Right lobe of liver (tissue), 6 donors: Measurements from ENCODE around the gene STX2. TPM values are rescaled to one million over a fixed set of nuclear protein-coding genes. Genes with fewer than 3 reads are reported as not detected.

ENCODE experiments used
- ATAC-seq, 4 donors: fragments of 200-7000 bp; cut with Tn5 transposase; one replicate each; pipeline ENCODE4 v1.9.1; 2020; ENCODE audit warnings: mild to moderate bottlenecking in 4 of 4, moderate library complexity in 4 of 4
- DNase-seq, 3 donors: peaks; one replicate each; pipeline ENCODE4 v3.0.0-alpha.2; 2020
- H3K27ac ChIP-seq, 3 donors: fragments of 200-600 bp; one replicate each; pipeline ENCODE4 v1.8.0; 2022
- H3K27me3 ChIP-seq, 2 donors: fragments of 200-600 bp; one replicate each; pipeline ENCODE4 v1.8.0; 2022
- H3K36me3 ChIP-seq, 4 donors: fragments of 200-600 bp; sonication (generic) in 1 of 4; one replicate each; pipeline versions ENCODE4 v1.5.1 to v1.8.0; 2017 to 2022; ENCODE audit warnings: control low read depth in 1 of 4
- H3K4me1 ChIP-seq, 4 donors: fragments of 200-600 bp; sonication (generic) in 1 of 4; one replicate each; pipeline versions ENCODE4 v1.5.1 to v1.8.0; 2017 to 2022; ENCODE audit warnings: control low read depth in 1 of 4
- H3K4me3 ChIP-seq, 3 donors: fragments of 200-600 bp; one replicate each; pipeline ENCODE4 v1.8.0; 2022
- H3K9me3 ChIP-seq, 4 donors: fragments of 200-600 bp; sonication (generic) in 1 of 4; one replicate each; pipeline versions ENCODE4 v1.5.1 to v1.8.0; 2017 to 2022; ENCODE audit warnings: control low read depth in 1 of 4
- POLR2A ChIP-seq: fragments of 450-650 bp; IDR thresholded peaks from one replicate; pipeline ENCODE4 v1.6.1; 2017; ENCODE audit warnings: antibody characterized with exemption, mild to moderate bottlenecking
- WGBS: methylation state at CpG from one replicate; pipeline ENCODE4 v1.1.6; 2018; ENCODE audit warnings: low coverage, low lambda C conversion rate; ENCODE audit not compliant: insufficient coverage; ENCODE audit errors: missing lambda C conversion rate; 5-methylcytosine and 5-hydroxymethylcytosine counted together
- intact Hi-C, 2 donors: fragments of 100-400 bp; cut with DNase I; formaldehyde crosslinking; loops; one replicate each; pipeline versions ENCODE4 v1.11.2 to v1.14.1; 2022
- total RNA-seq, 6 experiments: library from RNA; depleted of rRNA in 2 of 6; stranded (reverse); fragments of >200 nt in 2 of 6; fragmentation: NEBNext Ultra II Directional in 3 of 6; extraction: Animal tissue kit (Norgen Biotek cat#: 25700) in 3 of 6; gene quantifications; one replicate each; pipeline versions ENCODE4 v1.1.0 to v1.2.4, GENCODE V29; 2016 to 2023
- TF ChIP-seq, protein P1 (sequence below), 4 donors: fragments of 200-600 bp in 3 of 4; fragments of 450-650 bp in 1 of 4; IDR thresholded peaks; one replicate each; pipeline versions ENCODE4 v1.5.1 to v1.8.0; 2016 to 2022; ENCODE audit warnings: antibody characterized with exemption in 4 of 4, mild to moderate bottlenecking in 2 of 4
- donor health status: DM: no; HTN: yes; CAD: no.
- donor health status: DM: no; HTN: no; CAD: no.
- donor health status: DM: no; HTN: no; CAD: no.
- donor health status: DM: no; HTN: yes; CAD: no.
- donor health status: DM: no; HTN: yes; CAD: no.

Gene STX2
- total RNA-seq, 6 experiments from 2014 or later = 5.3 to 11.8 (median 7.2) TPM

DNA sequence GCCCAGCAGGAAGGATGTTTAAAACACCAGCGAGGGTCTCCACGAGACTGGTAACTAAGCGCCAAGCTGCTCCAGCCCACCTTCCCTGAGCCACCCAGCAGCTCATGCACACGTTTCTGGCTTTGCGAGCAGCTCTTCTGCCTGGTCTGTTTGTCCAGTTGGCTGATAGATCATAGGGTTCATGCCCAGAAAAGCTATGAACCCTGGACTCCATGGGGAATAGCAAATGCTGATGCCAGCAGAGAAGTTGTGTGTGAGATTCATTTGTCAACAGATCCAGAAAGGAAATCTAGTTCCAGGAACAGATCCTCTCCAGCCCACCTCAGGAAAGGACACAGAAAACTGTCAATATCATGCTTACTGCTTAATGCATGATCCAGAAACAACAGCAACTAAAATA, 94.8 kb downstream of the STX2 start:
- Histone ChIP-seq H3K27me3 (no peaks in the 10 kb centered on the region), H3K4me1 (peaks cover 0 to 17% (median 5%) of the 10 kb centered on the region in 4 donors), H3K27ac (no peak overlapping the region), H3K4me3 (no peak overlapping the region), H3K36me3 (no peaks in the 10 kb centered on the region), H3K9me3 (no peaks in the 10 kb centered on the region)
- WGBS = 30% methylated on average over 5 of the region's 5 CpGs
- intact Hi-C loops = no loop called here
- DNase-seq = peak in 1 of 3 donors; percentile 74
- peak; percentile 84 to 91 (median 90) for ATAC-seq
- TF ChIP-seq, protein P1, sequence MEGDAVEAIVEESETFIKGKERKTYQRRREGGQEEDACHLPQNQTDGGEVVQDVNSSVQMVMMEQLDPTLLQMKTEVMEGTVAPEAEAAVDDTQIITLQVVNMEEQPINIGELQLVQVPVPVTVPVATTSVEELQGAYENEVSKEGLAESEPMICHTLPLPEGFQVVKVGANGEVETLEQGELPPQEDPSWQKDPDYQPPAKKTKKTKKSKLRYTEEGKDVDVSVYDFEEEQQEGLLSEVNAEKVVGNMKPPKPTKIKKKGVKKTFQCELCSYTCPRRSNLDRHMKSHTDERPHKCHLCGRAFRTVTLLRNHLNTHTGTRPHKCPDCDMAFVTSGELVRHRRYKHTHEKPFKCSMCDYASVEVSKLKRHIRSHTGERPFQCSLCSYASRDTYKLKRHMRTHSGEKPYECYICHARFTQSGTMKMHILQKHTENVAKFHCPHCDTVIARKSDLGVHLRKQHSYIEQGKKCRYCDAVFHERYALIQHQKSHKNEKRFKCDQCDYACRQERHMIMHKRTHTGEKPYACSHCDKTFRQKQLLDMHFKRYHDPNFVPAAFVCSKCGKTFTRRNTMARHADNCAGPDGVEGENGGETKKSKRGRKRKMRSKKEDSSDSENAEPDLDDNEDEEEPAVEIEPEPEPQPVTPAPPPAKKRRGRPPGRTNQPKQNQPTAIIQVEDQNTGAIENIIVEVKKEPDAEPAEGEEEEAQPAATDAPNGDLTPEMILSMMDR (IDR thresholded peaks at IDR 0.05) = no peak

DNA sequence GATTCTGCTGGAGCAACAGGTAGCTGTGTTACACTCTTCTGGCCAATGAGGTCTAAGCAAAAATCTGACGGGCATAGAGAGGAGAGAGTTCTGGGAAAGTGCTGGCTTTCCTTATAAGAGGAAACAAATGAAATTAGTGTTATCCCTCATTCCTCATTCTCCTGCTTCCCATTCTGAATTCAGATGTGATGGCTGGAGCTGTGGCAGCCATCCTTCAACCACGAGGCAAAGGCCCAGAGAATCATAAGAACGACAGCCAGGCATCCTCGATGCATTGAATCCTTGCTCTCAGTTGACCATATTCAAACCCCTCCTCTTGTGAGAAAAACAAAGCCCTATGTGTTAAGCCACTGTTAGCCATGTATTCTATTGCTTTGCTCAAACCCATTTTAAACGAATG, 95.4 kb downstream of the STX2 start:
- Histone ChIP-seq H3K27me3 (no peaks in the 10 kb centered on the region), H3K27ac (no peak overlapping the region), H3K36me3 (no peaks in the 10 kb centered on the region), H3K4me3 (no peak overlapping the region), H3K9me3 (no peaks in the 10 kb centered on the region), H3K4me1 (peaks cover 0 to 17% (median 5%) of the 10 kb centered on the region in 4 donors)
- no peak for ATAC-seq
- no peak for TF ChIP-seq POLR2A
- TF ChIP-seq, protein P1 (IDR thresholded peaks at IDR 0.05) = no peak
- intact Hi-C loops = no loop called here
- no peak for DNase-seq
- 69% methylated on average over 3 of the region's 5 CpGs for WGBS

DNA sequence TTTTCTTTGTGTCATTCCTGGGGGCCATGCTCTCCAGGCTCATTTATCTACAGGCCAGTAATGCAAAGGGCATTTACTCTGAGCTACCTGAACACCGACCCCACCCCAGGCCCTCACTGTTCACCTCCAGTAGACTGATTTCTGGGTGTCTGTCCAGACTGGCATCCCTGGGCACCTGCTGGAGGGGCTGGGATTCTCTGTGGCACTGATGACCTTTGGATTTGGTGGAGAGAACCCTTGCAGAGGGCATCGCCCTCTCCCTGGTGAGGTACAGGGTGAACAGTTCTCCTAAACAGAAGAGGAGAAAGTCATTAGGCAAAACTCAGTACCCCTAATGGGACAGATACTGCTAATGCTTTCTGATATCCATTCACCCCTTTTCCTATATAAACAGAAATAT, 95.9 kb downstream of the STX2 start:
- intact Hi-C loops = no loop called here
- WGBS = 59% methylated on average over 2 of the region's 2 CpGs
- TF ChIP-seq POLR2A = no peak
- TF ChIP-seq, protein P1 (IDR thresholded peaks at IDR 0.05) = no peak
- Histone ChIP-seq H3K4me3 (no peak overlapping the region), H3K27me3 (no peaks in the 10 kb centered on the region), H3K36me3 (no peaks in the 10 kb centered on the region), H3K9me3 (no peaks in the 10 kb centered on the region), H3K4me1 (peaks cover 0 to 17% (median 5%) of the 10 kb centered on the region in 4 donors), H3K27ac (no peak overlapping the region)
- ATAC-seq = peak in 1 of 4 donors; percentile 47
- no peak for DNase-seq

GRCh38 chr12:130742716-130743115, 96.3 kb downstream of the STX2 start:
- peaks cover 0 to 13% (median 3%) of the 10 kb centered on the region in 4 donors for H3K4me1 ChIP-seq
- ATAC-seq (no peak), DNase-seq (no peak)
- H3K36me3 ChIP-seq = no peaks in the 10 kb centered on the region
- no peaks in the 10 kb centered on the region for H3K9me3 ChIP-seq
- 50% methylated on average over 1 of the region's 1 CpG for WGBS
- no peak overlapping the region for H3K27ac ChIP-seq
- H3K4me3 ChIP-seq = no peak overlapping the region
- no peaks in the 10 kb centered on the region for H3K27me3 ChIP-seq
- intact Hi-C loops = no loop called here
- TF ChIP-seq, protein P1 (IDR thresholded peaks at IDR 0.05) = no peak
- TF ChIP-seq POLR2A = no peak

DNA sequence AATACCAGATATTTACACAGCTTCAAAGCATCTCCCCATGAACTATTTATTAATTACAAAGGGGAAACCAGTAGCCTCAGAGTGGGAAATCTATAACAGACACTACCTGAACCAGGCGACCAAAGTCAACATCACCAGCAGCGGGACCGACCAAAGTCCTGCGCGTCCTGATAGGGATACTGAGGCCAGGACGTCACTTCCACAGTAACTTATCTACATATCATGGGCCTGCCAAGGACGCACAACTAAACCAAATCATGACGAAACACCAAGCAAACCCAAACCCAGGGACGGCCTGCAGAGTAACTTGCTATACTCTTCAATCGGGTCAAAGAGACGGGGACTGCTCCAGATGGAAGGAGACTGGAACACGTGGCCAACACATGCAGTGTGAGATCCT, 96.9 kb downstream of the STX2 start:
- no peak overlapping the region for H3K27ac ChIP-seq
- no peaks in the 10 kb centered on the region for H3K36me3 ChIP-seq
- ATAC-seq (peak in 1 of 4 donors; percentile 60), DNase-seq (no peak)
- intact Hi-C loops = no loop called here
- no peaks in the 10 kb centered on the region for H3K27me3 ChIP-seq
- no peak overlapping the region for H3K4me3 ChIP-seq
- H3K4me1 ChIP-seq = peaks cover 0 to 11% (median 2%) of the 10 kb centered on the region in 4 donors
- no peak for TF ChIP-seq POLR2A
- TF ChIP-seq, protein P1 (IDR thresholded peaks at IDR 0.05) = no peak
- no peaks in the 10 kb centered on the region for H3K9me3 ChIP-seq
- 66% methylated on average over 8 of the region's 12 CpGs for WGBS
